Subcutaneous adipose tissue (tissue), 4 donors: Measurements from ENCODE around the gene RPL7A. TPM values are rescaled to one million over a fixed set of nuclear protein-coding genes. Genes with fewer than 3 reads are reported as not detected.

Source experiments
- total RNA-seq, 4 donors: library from RNA; depleted of rRNA; stranded (reverse); fragments of >200 nt; gene quantifications; one replicate each; pipeline ENCODE4 v1.1.0, GENCODE V29; 2016
- TF ChIP-seq, protein P1 (sequence below): fragments of 450-650 bp; IDR thresholded peaks from one replicate; pipeline ENCODE4 v1.5.1; 2016; ENCODE audit warnings: low read depth, mild to moderate bottlenecking, control low read depth, antibody characterized with exemption, moderate library complexity

Gene RPL7A
- total RNA-seq, 4 donors from 2014 or later = 1,241 to 1,737 (median 1,633) TPM

DNA sequence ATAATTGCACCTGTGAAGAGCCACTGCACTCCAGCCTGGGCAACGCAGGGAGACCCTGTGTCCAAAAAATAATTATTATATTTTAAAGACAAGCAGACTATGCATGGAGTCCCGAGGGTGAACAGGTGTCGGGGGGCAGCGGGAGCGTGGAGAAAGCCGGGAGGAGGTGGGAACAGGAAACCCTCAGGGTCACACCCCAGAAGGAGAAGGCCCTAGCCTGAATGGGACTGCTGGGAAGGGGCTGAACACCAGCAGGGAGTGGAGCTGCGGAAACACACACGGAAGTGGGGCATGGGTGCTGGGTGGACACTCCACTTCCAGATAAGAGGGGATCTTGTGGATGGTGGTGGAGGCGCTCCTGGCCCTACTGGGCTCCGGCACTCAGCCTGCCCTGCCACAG, 24.8 kb upstream of the RPL7A start:
- TF ChIP-seq, protein P1, sequence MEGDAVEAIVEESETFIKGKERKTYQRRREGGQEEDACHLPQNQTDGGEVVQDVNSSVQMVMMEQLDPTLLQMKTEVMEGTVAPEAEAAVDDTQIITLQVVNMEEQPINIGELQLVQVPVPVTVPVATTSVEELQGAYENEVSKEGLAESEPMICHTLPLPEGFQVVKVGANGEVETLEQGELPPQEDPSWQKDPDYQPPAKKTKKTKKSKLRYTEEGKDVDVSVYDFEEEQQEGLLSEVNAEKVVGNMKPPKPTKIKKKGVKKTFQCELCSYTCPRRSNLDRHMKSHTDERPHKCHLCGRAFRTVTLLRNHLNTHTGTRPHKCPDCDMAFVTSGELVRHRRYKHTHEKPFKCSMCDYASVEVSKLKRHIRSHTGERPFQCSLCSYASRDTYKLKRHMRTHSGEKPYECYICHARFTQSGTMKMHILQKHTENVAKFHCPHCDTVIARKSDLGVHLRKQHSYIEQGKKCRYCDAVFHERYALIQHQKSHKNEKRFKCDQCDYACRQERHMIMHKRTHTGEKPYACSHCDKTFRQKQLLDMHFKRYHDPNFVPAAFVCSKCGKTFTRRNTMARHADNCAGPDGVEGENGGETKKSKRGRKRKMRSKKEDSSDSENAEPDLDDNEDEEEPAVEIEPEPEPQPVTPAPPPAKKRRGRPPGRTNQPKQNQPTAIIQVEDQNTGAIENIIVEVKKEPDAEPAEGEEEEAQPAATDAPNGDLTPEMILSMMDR = no peak

- TF ChIP-seq, protein P1 = no peak
Observed at GRCh38 chr9:133323991-133324703, 23.9 kb upstream of the RPL7A start.

- TF ChIP-seq, protein P1 = no peak
Observed at GRCh38 chr9:133327834-133328484, 20.1 kb upstream of the RPL7A start.

GRCh38 chr9:133331221-133331620, 16.8 kb upstream of the RPL7A start:
- TF ChIP-seq, protein P1 = no peak

- TF ChIP-seq, protein P1 = no peak
Observed at GRCh38 chr9:133331641-133332380, 16.2 kb upstream of the RPL7A start.

DNA sequence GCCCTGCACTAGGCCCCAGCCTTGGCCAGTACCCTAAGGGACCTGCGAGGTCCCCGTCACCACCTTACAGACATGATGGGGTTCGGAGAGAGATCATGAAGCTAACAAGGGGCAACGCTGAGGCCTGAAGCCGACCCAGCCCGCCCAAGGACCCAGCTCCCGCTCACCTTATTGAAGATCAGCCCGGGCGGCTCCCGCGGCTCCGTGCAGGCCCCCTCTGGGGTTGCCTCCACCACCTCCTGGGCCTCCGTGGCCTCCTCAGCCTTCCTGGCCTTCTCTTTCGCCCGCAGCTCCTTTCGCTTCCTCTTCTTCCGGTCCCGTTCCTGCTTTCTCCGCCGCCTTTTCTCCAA, 15.7 kb upstream of the RPL7A start:
- TF ChIP-seq, protein P1 = no peak

DNA sequence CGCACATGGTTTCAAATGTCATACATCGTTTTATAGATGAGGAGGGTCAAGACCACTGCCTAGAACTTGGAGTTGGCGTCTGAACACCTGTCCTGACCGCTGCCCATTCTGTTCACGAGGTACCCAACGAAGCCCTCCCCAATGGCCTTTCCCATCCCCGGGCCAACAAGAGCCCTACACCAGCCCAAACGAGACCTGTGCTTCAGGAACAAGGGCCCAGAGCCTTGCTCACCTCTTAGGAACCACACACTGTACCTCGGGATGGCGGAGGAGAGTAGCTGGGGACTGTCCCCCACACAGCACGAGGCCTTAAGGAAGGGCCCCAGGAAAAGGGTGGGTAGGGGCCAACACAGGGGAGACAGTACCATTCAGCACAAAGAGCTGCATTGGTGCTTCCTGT, 15.0 kb upstream of the RPL7A start:
- TF ChIP-seq, protein P1 = no peak
